ENCODE measurements around the gene PUS10.
A peak's percentile ranks its signal among the peaks of the same experiment; 100 is the strongest.
"Not testable (repeated sequence)": the region's sequence is repeated elsewhere in the genome, so short reads cannot be mapped to it uniquely, and the experiment has no call there.

PUS10 gene

GRCh38 chr2:61014763-61015162 lies 3.3 kb downstream of the PUS10 start:
- no peak for TF ChIP-seq CTCF (IDR thresholded peaks at IDR 0.05; ENCODE audit: low read depth, low read length)
- DNase-seq (ENCODE audit: low read depth in 2 of 2), result no peak
- H3K4me3 ChIP-seq (replicated peaks in 1 of 2; ENCODE audit: low read depth in 2 of 2, low read length in 2 of 2), result no peak overlapping the region

- TF ChIP-seq CTCF (IDR thresholded peaks at IDR 0.05; ENCODE audit: low read depth, low read length), result no peak
Observed at GRCh38 chr2:61013382-61013781, 4.7 kb downstream of the PUS10 start.

DNA sequence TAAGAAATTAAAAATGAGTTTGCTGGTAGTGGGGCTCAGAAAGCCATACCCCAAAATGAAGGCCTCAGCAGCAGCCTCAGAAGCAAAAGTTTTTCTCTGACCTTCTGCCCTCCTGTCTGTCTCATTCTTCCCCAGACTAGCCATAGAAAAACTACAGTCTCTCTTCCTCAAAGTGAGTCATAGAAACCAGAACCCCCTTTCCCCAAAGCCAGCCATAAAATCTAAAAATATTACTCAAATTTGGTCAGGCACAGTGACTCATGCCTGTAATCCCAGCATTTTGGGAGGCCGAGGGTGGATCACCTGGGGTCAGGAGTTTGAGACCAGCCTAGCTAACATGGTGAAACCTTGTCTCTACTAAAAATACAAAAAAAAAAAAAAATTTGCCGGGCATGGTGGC lies 5.8 kb downstream of the PUS10 start:
- not testable (repeated sequence) for H3K4me3 ChIP-seq (replicated peaks in 1 of 2; ENCODE audit: low read depth in 2 of 2, low read length in 2 of 2)
- DNase-seq (ENCODE audit: low read depth in 2 of 2), result peak; percentile 39 to 80

More at GRCh38 chr2:61013382-61013781, 4.7 kb downstream of the PUS10 start:
- no peak for DNase-seq (ENCODE audit: low read depth in 2 of 2)
- H3K4me3 ChIP-seq (replicated peaks in 1 of 2; ENCODE audit: low read depth in 2 of 2, low read length in 2 of 2), result no peak overlapping the region

GRCh38 chr2:61011678-61012077 lies 6.4 kb downstream of the PUS10 start:
- TF ChIP-seq CTCF (IDR thresholded peaks at IDR 0.05; ENCODE audit: low read depth, low read length), result no peak
- peak; percentile 31 to 48 for DNase-seq (ENCODE audit: low read depth in 2 of 2)
- no peak overlapping the region for H3K4me3 ChIP-seq (replicated peaks in 1 of 2; ENCODE audit: low read depth in 2 of 2, low read length in 2 of 2)

- no peak overlapping the region for H3K4me3 ChIP-seq (replicated peaks in 1 of 2; ENCODE audit: low read depth in 2 of 2, low read length in 2 of 2)
- DNase-seq (ENCODE audit: low read depth in 2 of 2), result no peak
- no peak for TF ChIP-seq CTCF (IDR thresholded peaks at IDR 0.05; ENCODE audit: low read depth, low read length)
Observed at GRCh38 chr2:61009355-61009754, 8.7 kb downstream of the PUS10 start.

DNA sequence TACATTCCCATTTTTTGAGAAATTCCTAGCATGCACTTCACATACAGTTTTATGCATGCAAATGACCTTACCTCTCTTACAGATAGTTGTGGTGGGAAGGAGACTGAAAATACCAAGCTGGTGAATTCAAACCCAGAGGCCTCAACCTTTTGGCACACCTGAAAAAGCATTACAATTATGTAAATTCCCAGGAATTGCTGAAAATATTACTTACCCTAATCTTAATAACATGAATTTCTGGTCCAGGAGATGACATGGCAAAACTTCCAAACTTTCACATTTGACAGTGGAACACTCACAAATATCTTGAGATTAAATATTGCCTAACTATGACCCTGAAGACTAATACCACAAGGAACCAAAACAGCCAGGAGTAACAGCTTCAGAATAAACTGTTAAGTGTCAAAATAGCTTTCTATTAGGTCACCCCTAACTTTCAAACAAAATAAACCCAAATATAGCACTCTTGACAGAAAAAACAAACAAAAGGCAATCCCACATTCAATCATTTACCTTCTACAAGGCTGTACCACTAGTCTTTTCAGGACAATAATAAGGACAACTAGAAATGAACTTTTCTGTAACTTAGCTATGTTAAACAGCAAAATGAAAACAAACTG lies 11.5 kb downstream of the PUS10 start:
- no peak for DNase-seq (ENCODE audit: low read depth in 2 of 2)
- no peak for TF ChIP-seq CTCF (IDR thresholded peaks at IDR 0.05; ENCODE audit: low read depth, low read length)
- no peak overlapping the region for H3K4me3 ChIP-seq (replicated peaks in 1 of 2; ENCODE audit: low read depth in 2 of 2, low read length in 2 of 2)

DNA sequence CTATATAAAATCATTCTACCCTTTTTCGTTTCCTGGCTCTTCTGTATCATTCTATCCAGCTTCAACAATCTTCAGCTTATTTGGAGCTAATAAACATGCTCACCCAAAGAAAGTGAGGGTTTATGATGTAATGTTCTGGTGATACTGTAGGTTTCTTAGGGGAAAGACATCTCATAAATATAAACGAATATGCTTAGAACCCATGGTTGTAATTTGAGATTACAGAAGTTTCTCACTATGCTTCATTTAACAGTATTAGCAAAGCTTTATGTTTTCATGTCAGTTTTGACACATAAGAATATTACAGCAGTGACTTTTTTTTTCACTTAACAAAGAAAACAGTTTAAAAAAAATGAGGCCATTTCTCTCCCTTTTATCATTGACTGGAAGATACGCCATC lies 12.3 kb downstream of the PUS10 start:
- no peak overlapping the region for H3K4me3 ChIP-seq (replicated peaks in 1 of 2; ENCODE audit: low read depth in 2 of 2, low read length in 2 of 2)
- no peak for DNase-seq (ENCODE audit: low read depth in 2 of 2)
- TF ChIP-seq CTCF (IDR thresholded peaks at IDR 0.05; ENCODE audit: low read depth, low read length), result no peak
